GM21423 (cell line): ENCODE results near the gene FRMPD2.
"Not testable (repeated sequence)": the region's sequence is repeated elsewhere in the genome, so short reads cannot be mapped to it uniquely, and the experiment has no call there.

Experiments
- ATAC-seq: cut with Tn5 transposase; IDR thresholded peaks from one replicate; pipeline ENCODE4 v1.9.1; 2021; ENCODE audit warnings: mild to moderate bottlenecking, moderate library complexity; ENCODE audit not compliant: unreplicated experiment

The FRMPD2 gene

GRCh38 chr10:48211777-48212176 is 62.7 kb downstream of the FRMPD2 start:
- ATAC-seq, result no peak

GRCh38 chr10:48210966-48211365 is 63.5 kb downstream of the FRMPD2 start:
- no peak for ATAC-seq

DNA sequence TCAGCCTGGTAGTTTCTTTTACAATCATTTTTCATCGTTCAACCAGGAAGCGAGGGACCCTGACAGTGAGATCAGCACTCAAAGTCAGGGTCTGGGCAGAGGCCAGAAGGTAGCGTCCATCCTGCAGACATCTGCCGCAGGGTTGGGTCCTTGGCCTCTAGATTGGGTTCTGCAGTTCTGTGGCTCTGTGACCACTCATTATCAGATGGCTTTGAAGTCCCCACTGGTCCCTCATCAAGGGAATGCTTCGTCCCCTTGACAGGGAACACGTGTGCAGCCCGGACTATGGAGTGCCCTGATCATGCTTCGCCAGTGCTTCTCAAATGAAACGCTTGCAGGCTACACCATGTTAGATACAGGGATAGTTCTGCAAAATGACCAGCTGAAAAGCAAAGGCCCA is 64.1 kb downstream of the FRMPD2 start:
- ATAC-seq, result no peak

- no peak for ATAC-seq
Observed at GRCh38 chr10:48209241-48209640, 65.3 kb downstream of the FRMPD2 start.

DNA sequence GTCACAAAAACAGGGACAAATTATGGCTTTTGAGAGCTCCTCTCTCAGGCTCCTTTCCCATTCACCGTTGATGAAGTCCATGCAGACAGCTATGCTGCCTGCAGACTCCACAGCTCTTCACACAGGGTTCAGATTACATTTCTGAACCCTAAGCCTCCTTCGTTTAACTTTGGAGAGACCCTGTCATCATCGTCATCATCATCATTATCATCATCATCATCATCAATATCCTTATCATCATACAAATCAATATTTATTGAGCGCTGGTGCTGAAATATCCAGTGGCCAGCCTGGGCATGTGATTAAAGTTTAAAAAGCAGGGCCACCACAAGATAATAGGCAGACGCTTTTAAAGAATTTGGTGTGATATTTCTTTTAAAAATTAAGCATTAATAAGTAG is 66.6 kb downstream of the FRMPD2 start:
- ATAC-seq, result no peak

- ATAC-seq, result no peak
Observed at GRCh38 chr10:48206482-48207250, 67.8 kb downstream of the FRMPD2 start.

DNA sequence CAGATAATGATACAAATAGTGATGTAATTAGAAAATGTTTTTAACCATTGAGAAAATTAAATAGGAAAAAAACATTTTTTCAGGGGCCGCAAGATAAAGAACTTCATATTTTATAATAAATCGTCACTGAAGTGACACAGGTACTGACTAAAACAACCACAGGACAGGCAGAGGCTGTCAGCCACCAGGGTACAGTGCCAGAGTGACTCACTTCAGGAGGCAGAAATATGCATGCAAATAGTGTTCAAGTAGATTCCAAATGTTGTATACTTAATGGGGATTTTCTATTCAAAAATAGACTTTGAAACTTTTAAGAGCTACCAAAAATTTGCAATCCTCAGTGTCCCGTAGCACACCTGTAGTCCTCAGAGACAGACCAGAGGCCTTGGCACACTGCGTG is 68.6 kb downstream of the FRMPD2 start:
- ATAC-seq, result no peak

DNA sequence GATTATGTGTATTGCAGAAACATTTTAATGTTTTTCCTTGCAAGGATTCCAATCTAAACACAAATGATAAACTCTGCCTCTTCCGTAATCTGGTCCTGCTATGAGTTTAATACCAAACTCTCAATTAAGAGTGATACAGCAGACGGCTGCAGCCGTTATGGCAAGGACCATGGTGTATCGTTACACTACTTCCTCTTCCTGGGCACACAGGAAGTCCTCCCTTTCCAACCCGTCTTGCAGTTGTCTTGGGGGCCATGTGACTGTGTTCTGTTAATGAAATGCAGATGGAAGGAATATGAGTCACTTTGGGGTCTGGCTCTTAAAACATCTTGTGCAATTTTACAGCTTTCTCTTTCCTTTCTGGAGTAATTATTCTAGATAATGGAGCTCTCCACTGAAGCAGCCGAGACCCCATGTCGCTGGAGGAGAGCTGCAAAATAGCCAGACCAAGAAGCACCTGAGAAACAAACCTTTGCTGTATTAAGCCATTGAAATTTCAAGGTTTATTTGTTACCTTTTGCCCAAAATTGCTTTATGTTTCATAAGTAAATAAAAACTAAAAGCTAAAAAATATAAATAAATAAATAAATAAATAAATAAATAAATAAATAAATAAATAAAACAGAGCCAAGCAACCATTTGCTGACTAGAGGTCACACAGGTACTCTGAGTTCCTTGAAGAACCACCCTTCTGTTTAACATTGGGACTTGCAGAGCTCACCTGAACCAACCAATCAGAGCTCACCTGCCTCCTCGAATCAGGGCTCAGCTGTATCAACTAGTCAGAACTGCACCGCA is 74.7 kb downstream of the FRMPD2 start:
- ATAC-seq, result no peak

DNA sequence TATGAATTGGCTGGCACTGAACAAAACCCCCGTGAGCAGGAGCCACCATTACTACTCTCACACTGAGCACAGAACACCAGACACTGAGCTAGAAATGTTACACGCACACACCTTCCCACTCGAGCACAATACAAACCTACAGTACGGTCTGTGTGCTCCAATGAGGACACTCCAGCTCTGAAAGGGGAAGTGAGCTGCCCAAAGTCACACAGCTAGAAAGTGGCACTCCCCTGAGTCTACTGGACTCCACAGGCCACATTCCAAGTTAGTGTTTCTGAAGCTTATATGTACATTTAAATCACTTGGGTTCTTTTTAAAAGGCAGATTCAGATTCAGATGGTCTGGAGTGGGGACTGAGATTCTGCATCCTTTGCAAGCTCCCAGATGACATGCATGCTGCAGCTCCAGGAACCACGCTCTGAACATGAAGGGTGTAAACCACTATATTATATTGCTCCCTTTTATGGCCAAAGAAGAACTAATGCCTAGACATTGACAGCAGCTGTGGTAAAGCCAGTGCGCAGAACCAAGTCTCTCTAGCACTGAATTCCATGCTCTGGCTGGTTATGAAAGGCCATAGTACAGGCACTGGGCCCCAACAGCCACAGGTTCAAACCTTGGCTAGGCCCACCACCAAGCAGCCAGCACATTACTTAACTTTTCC is 77.1 kb downstream of the FRMPD2 start:
- ATAC-seq, result no peak

DNA sequence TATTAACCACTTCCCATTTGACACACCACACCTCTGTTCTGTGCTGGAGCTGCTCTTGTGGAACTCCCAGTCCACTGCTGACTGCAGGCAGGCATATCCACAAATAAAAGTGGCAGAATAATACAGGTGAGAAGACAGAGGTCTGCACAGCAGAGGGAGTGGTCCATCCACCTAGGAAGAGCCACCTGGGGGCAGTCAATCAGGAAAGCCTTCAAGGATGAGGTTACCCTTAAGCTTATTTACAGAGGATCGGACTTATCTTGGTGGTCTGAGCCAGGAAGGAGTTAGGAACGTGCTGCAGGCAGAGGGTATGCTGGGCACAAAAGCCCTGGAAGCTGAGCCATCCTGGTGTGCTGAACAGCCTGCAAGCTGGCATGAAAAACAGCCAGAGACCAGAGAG is 78.7 kb downstream of the FRMPD2 start:
- ATAC-seq, result no peak

DNA sequence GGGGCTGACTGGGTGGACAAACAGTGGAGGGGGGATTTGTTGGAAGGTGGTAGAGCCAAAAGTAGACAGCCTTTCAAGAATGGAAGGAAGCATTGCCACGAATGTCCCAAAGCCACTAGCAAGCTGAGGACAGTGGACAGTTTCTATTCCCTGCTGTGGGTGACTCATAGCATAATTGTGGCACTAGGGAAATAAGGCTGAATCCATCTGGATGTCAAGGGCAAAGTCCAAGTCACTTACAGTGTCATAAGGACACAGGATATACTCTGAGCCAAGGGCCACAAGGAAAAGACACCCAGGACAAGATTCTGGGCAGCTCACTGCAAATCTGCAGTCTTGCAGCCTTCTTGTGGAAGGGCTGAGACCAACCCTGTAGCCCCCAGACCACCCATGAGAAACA is 79.7 kb downstream of the FRMPD2 start:
- ATAC-seq, result no peak

DNA sequence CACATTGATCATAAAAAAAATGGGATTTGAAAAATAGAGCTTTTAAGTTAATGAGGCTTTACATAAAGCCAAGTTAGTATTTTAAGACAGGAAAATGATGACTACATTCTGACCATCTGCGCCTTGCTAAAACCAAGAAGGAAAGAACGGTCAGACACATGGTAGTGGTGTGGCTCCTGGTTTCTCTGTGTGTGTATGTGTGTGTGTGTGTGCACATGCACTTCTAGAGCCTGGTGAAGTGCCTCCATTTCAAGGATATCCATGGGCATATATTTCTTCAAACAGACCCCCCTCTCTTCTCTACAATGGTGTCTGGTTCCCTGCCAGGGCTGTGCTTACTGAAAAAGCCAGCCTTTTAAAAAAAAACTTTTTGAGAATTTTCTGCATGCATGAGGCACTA is 80.9 kb downstream of the FRMPD2 start:
- no peak for ATAC-seq

GRCh38 chr10:48192881-48193450 is 81.5 kb downstream of the FRMPD2 start:
- no peak for ATAC-seq

DNA sequence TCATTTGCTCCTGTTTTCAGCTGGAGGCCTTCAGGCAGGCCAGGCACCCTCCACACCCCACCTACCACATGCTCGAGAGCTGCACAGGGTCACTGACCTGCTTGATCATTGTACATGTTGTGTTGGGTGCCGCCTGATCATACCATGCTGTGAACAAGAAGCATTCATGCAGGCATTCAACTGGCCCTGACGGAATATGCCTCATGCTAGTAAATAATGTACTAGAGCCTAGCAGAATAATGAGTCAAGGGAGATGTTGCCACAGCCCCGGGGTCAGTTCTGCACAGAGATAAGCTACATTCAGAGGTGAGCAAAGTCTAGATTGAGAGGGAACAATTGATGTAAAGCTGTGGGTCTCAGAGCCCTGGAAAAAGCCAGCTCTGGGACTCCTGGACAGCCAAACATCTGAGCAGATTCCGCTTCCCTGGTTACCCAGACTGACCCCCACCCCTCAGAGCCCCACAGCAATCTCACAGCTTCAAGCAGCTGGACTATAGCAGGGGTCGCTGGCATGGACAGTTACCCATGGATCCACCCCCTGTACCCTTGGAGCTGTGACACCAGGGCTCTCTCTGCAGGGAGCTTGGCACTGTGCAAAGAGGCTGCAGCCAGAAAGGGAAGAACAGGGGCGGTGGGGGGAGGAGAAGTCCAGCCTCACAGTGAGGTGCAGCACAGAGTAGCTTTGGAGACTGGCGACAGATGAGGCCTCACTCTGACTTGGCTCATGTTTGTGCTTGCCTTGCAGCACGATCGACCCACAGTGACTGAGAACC is 86.6 kb downstream of the FRMPD2 start:
- no peak for ATAC-seq

- no peak for ATAC-seq
Observed at GRCh38 chr10:48187126-48187525, 87.4 kb downstream of the FRMPD2 start.

DNA sequence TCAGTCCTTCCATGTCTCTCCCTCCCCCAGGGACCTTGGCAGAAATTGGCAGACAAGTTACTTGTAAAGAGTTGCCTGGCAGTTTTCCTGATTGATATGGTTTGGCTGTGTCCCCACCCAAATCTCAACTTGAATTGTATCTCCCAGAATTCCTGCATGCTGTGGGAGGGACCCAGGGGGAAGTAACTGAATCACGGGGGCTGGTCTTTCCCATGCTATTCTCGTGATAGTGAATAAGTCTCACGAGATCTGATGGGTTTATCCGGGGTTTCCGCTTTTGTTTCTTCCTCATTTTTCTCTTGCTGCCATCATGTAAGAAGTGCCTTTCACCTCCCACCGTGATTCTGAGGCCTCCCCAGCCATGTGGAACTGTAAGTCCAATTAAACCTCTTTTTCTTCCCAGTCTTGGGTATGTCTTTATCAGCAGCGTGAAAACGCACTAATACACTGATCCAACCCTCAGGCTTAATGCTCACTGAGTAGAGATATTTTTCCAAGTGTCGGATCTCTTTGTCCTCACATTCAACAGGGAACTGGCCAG is 88.2 kb downstream of the FRMPD2 start:
- ATAC-seq, result not testable (repeated sequence)

- ATAC-seq, result no peak
Observed at GRCh38 chr10:48184224-48184623, 90.3 kb downstream of the FRMPD2 start.

- not testable (repeated sequence) for ATAC-seq
Observed at GRCh38 chr10:48172715-48173114, 101.8 kb downstream of the FRMPD2 start.

- ATAC-seq, result not testable (repeated sequence)
Observed at GRCh38 chr10:48160670-48161069, 113.8 kb downstream of the FRMPD2 start.

DNA sequence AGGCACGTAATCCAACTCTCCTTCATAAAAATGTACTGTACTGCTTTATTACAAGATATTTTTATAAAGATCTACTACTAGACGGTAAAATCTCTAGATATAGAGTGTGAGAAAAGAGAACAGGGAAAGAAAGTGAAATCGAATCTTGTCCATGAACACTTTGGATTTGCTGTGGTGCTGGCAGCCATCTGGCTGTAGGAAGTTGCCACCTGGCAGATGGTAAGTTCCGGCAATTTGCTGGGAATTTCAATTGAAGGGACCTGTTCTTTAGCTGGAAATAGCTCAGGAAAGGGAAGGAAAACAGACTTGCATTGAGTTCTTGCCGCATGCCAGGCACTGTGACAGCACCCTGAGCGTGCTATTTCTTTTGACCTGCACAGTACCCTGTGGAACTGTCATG is 114.3 kb downstream of the FRMPD2 start:
- ATAC-seq, result not testable (repeated sequence)
